B cell (primary cell): Measurements from ENCODE around the gene SAMSN1. TPM values are rescaled to one million over a fixed set of nuclear protein-coding genes. Genes with fewer than 3 reads are reported as not detected.

Experiments used
- ATAC-seq: fragments of 200-7000 bp; cut with Tn5 transposase; one replicate; pipeline ENCODE4 v1.10.0; 2021; ENCODE audit warnings: low read depth, mild to moderate bottlenecking, moderate number of reproducible peaks, moderate library complexity
- CTCF ChIA-PET: fragments of 350-600 bp; sonication (Branson Sonifier 250); formaldehyde crosslinking; loops from one replicate; lab custom pipeline; 2021; ENCODE audit warnings: antibody characterized with exemption, inconsistent platforms; lab: Charles Lee
- POLR2A ChIA-PET: fragments of 350-600 bp; sonication (Branson Sonifier 250); formaldehyde crosslinking; loops from one replicate; lab custom pipeline; 2021; ENCODE audit warnings: antibody characterized with exemption; lab: Charles Lee
- DNase-seq: peaks from one replicate; pipeline ENCODE4 v3.0.0; 2013
- H2AFZ ChIP-seq: 2 replicates; pipeline ENCODE4 v1.6.1; 2012; ENCODE audit warnings: mild to moderate bottlenecking, low read depth, low read length; ENCODE audit not compliant: insufficient read depth, poor library complexity, severe bottlenecking
- H3K27ac ChIP-seq, 2 donors: 1 replicate in 1 of 2; 2 replicates in 1 of 2; pipeline ENCODE4 v1.5.1; 2012 to 2013; ENCODE audit warnings: low read length in 2 of 2, mild to moderate bottlenecking in 2 of 2, moderate library complexity in 1 of 2
- H3K27me3 ChIP-seq, 4 experiments: fragments of 200-600 bp in 1 of 4; sonication (generic) in 1 of 4; replicated peaks in 1 of 4; 1 replicate in 2 of 4; 2 replicates in 2 of 4; pipeline versions ENCODE4 v1.6.1 to v1.7.0; 2013 to 2016; ENCODE audit warnings: low read length in 3 of 4, mild to moderate bottlenecking in 2 of 4, mixed read lengths in 1 of 4, moderate library complexity in 1 of 4; ENCODE audit not compliant: insufficient read depth in 4 of 4, control insufficient read depth in 3 of 4; ENCODE audit errors: control extremely low read depth in 1 of 4
- H3K36me3 ChIP-seq, 2 experiments: replicated peaks in 1 of 2; 1 replicate in 1 of 2; 2 replicates in 1 of 2; pipeline versions ENCODE4 v1.6.1 to v1.7.1; 2013; ENCODE audit warnings: low read length in 1 of 2; ENCODE audit not compliant: insufficient read depth in 2 of 2, control insufficient read depth in 1 of 2; ENCODE audit errors: control extremely low read depth in 1 of 2, extremely low read depth in 1 of 2
- H3K4me1 ChIP-seq, 2 donors: fragments of 200-600 bp in 1 of 2; sonication (generic) in 1 of 2; 1 replicate in 1 of 2; 2 replicates in 1 of 2; pipeline versions ENCODE4 v1.5.1 to v1.6.1; 2013 to 2017; ENCODE audit warnings: low read length in 2 of 2; ENCODE audit not compliant: control insufficient read depth in 2 of 2, insufficient read depth in 2 of 2
- H3K4me2 ChIP-seq: replicated peaks from 2 replicates; pipeline ENCODE3; 2012; ENCODE audit warnings: mild to moderate bottlenecking, low read depth, low read length; ENCODE audit not compliant: poor library complexity, severe bottlenecking
- H3K4me3 ChIP-seq, 5 experiments: fragments of 200-600 bp in 1 of 5; sonication (generic) in 1 of 5; 1 replicate in 3 of 5; 2 replicates in 2 of 5; pipeline versions ENCODE4 v1.5.1 to v1.7.0; 2011 to 2016; ENCODE audit warnings: low read length in 4 of 5, mild to moderate bottlenecking in 4 of 5, low read depth in 2 of 5, control low read depth in 1 of 5, moderate library complexity in 1 of 5; ENCODE audit not compliant: insufficient read depth in 1 of 5; ENCODE audit errors: control extremely low read depth in 1 of 5, extremely low read depth in 1 of 5
- H3K79me2 ChIP-seq: fragments of 200-600 bp; sonication (generic); one replicate; pipeline ENCODE4 v1.6.0; 2016; ENCODE audit warnings: low read length; ENCODE audit not compliant: control insufficient read depth, insufficient read depth
- H3K9ac ChIP-seq: fragments of 200-600 bp; sonication (generic); 2 replicates; pipeline ENCODE4 v1.6.1; 2017; ENCODE audit warnings: mild to moderate bottlenecking, low read length, moderate library complexity
- H3K9me3 ChIP-seq, 3 donors: one replicate each; pipeline versions ENCODE4 v1.6.1 to v1.7.1; 2013; ENCODE audit warnings: low read length in 2 of 3; ENCODE audit not compliant: control insufficient read depth in 2 of 3, insufficient read depth in 1 of 3; ENCODE audit errors: control extremely low read depth in 1 of 3
- H4K20me1 ChIP-seq: 2 replicates; pipeline ENCODE4 v1.6.0; 2012; ENCODE audit warnings: mild to moderate bottlenecking, low read length; ENCODE audit not compliant: insufficient read depth, control insufficient read depth, poor library complexity, severe bottlenecking
- H3K27ac Mint-ChIP-seq: one replicate; pipeline ENCODE4 v1.8.0; 2021; ENCODE audit warnings: mixed read lengths
- H3K27me3 Mint-ChIP-seq: one replicate; pipeline ENCODE4 v1.8.0; 2021; ENCODE audit warnings: mixed read lengths
- H3K4me1 Mint-ChIP-seq: one replicate; pipeline ENCODE4 v1.8.0; 2021; ENCODE audit warnings: mixed read lengths
- H3K4me3 Mint-ChIP-seq: one replicate; pipeline ENCODE4 v1.8.0; 2021; ENCODE audit warnings: mixed read lengths
- H3K9me3 Mint-ChIP-seq: one replicate; pipeline ENCODE4 v1.8.0; 2022; ENCODE audit warnings: mixed read lengths; ENCODE audit not compliant: insufficient read depth
- CTCF ChIP-seq: fragments of 200-600 bp; IDR thresholded peaks from one replicate; pipeline ENCODE4 v1.8.0; 2022; ENCODE audit warnings: antibody characterized with exemption, mild to moderate bottlenecking
- EZH2 ChIP-seq: IDR thresholded peaks from 2 replicates; pipeline ENCODE4 v1.6.1; 2012; ENCODE audit warnings: borderline replicate concordance, low read depth, mild to moderate bottlenecking, moderate library complexity, low read length; ENCODE audit not compliant: insufficient read depth, poor library complexity, severe bottlenecking
- WGBS: methylation state at CpG from one replicate; pipeline ENCODE4 v1.1.5; 2013; ENCODE audit warnings: missing lambda C conversion rate; ENCODE audit not compliant: insufficient coverage; 5-methylcytosine and 5-hydroxymethylcytosine counted together
- intact Hi-C: fragments of 100-400 bp; cut with micrococcal nuclease; formaldehyde crosslinking; loops from one replicate; pipeline ENCODE4 v1.10.0; 2022
- polyA plus RNA-seq: library from polyadenylated mRNA; depleted of rRNA; stranded (reverse); fragments of >200 nt; gene quantifications from 2 replicates; pipeline ENCODE4 v1.2.3, GENCODE V29; 2012
- total RNA-seq, 2 donors: library from RNA; stranded (reverse); fragments of 120-200 nt in 1 of 2; gene quantifications; 1 replicate in 1 of 2; 2 replicates in 1 of 2; pipeline versions ENCODE4 v1.2.3 to v1.2.4, GENCODE V29; 2013 to 2022

Gene SAMSN1
- total and polyA plus RNA-seq, 2 donors (not counting 1 experiment from before 2014, with no cell fraction given) = 8.7 to 53.1 TPM

GRCh38 chr21:14469641-14470040 lies 76.5 kb downstream of the SAMSN1 start:
- CTCF ChIA-PET = no interaction called here
- Histone ChIP-seq H3K79me2 (no peaks in the 10 kb centered on the region), H3K4me1 (no peaks in the 10 kb centered on the region), H4K20me1 (no peaks in the 10 kb centered on the region), H3K27me3 (no peaks in the 10 kb centered on the region), H3K4me2 (no peak overlapping the region), H3K27ac (no peak overlapping the region), H3K4me3 (no peak overlapping the region), H3K36me3 (no peaks in the 10 kb centered on the region), H3K9ac (no peak overlapping the region), H2AFZ (no peak overlapping the region), H3K9me3 (no peaks in the 10 kb centered on the region)
- no peaks in the 10 kb centered on the region for H3K4me1 Mint-ChIP-seq
- intact Hi-C loops = no loop called here
- POLR2A ChIA-PET = no interaction called here
- DNase-seq (no peak), ATAC-seq (no peak)
- WGBS = 100% methylated on average over 1 of the region's 4 CpGs
- H3K27ac Mint-ChIP-seq = no peak overlapping the region
- no peaks in the 10 kb centered on the region for H3K9me3 Mint-ChIP-seq
- H3K4me3 Mint-ChIP-seq = no peak overlapping the region
- TF ChIP-seq CTCF (no peak), EZH2 (no peak)
- no peaks in the 10 kb centered on the region for H3K27me3 Mint-ChIP-seq

- DNase-seq (no peak), ATAC-seq (no peak)
- H3K27me3 Mint-ChIP-seq = no peaks in the 10 kb centered on the region
- H3K27ac ChIP-seq = no peak overlapping the region
- H3K4me2 ChIP-seq = no peak overlapping the region
- no peak overlapping the region for H3K27ac Mint-ChIP-seq
- no peaks in the 10 kb centered on the region for H3K4me1 Mint-ChIP-seq
- H3K9ac ChIP-seq = no peak overlapping the region
- H2AFZ ChIP-seq = no peak overlapping the region
- TF ChIP-seq CTCF (no peak), EZH2 (no peak)
- ChIA-PET CTCF (interaction anchor here (1.1 kb wide), 1 partner anchor 306 kb away, joined by 3 read pairs; no protein-coding TSS in a partner anchor), POLR2A (no interaction called here)
- H3K9me3 Mint-ChIP-seq = no peaks in the 10 kb centered on the region
- no peaks in the 10 kb centered on the region for H4K20me1 ChIP-seq
- H3K4me1 ChIP-seq = no peaks in the 10 kb centered on the region
- no peak overlapping the region for H3K4me3 ChIP-seq
- H3K79me2 ChIP-seq = no peaks in the 10 kb centered on the region
- H3K36me3 ChIP-seq = no peaks in the 10 kb centered on the region
- no peaks in the 10 kb centered on the region for H3K27me3 ChIP-seq
- H3K4me3 Mint-ChIP-seq = no peak overlapping the region
- intact Hi-C loops = no loop called here
- WGBS = no CpG with 5 or more reads among the region's 1 CpG
- H3K9me3 ChIP-seq = no peaks in the 10 kb centered on the region
Measured at GRCh38 chr21:14466715-14467114, 79.4 kb downstream of the SAMSN1 start.
